GM23248 (cell line): ENCODE measurements around the gene KCNN4.

Experiments
- EZH2 ChIP-seq: fragments of 200-600 bp; sonication (generic); IDR thresholded peaks from 2 replicates; pipeline ENCODE4 v1.6.1; 2018; ENCODE audit warnings: antibody characterized with exemption, mild to moderate bottlenecking; ENCODE audit not compliant: insufficient read depth, poor library complexity, severe bottlenecking
- EZH2phosphoT487 ChIP-seq: fragments of 200-600 bp; sonication (generic); IDR thresholded peaks from 2 replicates; pipeline ENCODE4 v1.6.1; 2018; ENCODE audit warnings: antibody characterized with exemption, moderate library complexity, mild to moderate bottlenecking, low read depth; ENCODE audit not compliant: insufficient read depth

GRCh38 chr19:43752287-43752875, 28.4 kb downstream of the KCNN4 start:
- TF ChIP-seq EZH2 (no peak), EZH2phosphoT487 (no peak)
